GM12864 (cell line): ENCODE results near the gene TIFAB.

Experiments
- DNase-seq: peaks from one replicate; pipeline ENCODE4 v3.0.0-alpha.2; 2011; ENCODE audit warnings: low read depth
- H3K4me3 ChIP-seq: 2 replicates; pipeline ENCODE4 v1.5.1; 2011; ENCODE audit warnings: mild to moderate bottlenecking, low read depth, low read length, control low read depth
- TF ChIP-seq, protein P1 (sequence below): IDR thresholded peaks from 2 replicates; pipeline ENCODE4 v1.5.1; 2011; ENCODE audit warnings: low read depth, mild to moderate bottlenecking, moderate library complexity, low read length, control low read depth, inconsistent platforms; ENCODE audit errors: missing control alignments

Gene TIFAB

DNA sequence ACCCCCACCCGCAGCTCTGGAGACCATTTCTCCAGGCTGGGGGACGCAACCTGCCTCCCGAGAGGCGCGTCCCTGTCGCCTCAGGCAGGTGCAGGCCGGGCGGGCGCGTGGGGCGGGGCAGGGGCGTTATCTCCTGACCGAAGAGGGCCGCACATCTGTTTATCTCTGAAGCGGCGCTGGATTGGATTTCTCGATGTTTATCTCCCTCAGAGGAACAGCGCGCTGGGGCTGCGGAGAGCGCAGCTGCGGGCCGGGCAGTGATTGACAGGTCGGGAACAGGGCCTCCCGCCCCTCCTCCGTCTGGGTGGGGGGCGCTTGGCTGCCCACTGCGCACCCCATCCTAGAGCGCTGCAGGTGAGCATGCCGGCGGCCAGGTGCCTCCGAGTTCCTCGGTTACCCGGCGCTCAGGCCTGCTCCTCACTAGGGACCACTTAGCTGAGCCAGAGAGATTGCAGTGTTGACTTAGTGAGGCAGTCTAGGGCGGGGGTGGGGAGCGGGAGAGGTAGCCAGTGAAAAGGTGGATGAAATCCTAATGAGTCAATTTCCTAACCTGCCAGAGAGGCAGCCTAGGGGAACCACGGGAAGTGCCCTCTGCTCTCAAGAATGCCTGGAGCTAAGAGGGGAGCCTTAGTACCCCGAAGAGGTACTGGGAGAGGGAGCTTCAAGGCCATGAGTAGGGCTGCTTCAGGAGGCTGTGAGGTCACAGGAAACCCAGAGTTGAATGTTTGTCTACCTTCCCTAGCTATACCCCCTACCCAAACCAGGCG, 39.6 kb upstream of the TIFAB start:
- no peak for DNase-seq
- no peak overlapping the region for H3K4me3 ChIP-seq
- TF ChIP-seq, protein P1, sequence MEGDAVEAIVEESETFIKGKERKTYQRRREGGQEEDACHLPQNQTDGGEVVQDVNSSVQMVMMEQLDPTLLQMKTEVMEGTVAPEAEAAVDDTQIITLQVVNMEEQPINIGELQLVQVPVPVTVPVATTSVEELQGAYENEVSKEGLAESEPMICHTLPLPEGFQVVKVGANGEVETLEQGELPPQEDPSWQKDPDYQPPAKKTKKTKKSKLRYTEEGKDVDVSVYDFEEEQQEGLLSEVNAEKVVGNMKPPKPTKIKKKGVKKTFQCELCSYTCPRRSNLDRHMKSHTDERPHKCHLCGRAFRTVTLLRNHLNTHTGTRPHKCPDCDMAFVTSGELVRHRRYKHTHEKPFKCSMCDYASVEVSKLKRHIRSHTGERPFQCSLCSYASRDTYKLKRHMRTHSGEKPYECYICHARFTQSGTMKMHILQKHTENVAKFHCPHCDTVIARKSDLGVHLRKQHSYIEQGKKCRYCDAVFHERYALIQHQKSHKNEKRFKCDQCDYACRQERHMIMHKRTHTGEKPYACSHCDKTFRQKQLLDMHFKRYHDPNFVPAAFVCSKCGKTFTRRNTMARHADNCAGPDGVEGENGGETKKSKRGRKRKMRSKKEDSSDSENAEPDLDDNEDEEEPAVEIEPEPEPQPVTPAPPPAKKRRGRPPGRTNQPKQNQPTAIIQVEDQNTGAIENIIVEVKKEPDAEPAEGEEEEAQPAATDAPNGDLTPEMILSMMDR = no peak

DNA sequence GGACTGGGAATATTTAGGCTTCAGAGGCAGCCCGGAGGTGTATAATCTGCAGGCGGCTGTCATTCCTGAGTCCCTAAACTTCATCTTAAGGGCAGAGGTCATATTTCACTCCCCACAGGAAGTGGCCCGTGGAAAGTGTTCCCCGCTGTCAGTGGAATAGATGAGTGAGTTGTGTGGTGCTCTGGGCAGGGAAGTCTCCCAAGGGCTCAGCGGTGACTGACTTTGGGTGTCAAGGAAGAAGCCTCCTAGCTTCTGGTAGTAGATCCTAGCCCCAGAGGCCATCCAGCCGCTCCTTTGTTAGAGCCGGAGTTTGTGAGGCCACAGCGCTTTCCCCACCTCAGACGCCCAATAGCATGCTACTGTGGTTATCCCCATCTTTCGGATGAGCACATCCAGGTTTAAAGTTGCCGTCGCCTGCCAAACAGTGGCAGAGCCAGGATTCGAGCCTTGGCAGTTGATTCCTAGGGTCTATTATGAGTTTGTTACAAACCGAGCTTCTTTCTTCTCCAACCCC, 38.9 kb upstream of the TIFAB start:
- TF ChIP-seq, protein P1 = no peak
- DNase-seq = no peak
- H3K4me3 ChIP-seq = no peak overlapping the region

DNA sequence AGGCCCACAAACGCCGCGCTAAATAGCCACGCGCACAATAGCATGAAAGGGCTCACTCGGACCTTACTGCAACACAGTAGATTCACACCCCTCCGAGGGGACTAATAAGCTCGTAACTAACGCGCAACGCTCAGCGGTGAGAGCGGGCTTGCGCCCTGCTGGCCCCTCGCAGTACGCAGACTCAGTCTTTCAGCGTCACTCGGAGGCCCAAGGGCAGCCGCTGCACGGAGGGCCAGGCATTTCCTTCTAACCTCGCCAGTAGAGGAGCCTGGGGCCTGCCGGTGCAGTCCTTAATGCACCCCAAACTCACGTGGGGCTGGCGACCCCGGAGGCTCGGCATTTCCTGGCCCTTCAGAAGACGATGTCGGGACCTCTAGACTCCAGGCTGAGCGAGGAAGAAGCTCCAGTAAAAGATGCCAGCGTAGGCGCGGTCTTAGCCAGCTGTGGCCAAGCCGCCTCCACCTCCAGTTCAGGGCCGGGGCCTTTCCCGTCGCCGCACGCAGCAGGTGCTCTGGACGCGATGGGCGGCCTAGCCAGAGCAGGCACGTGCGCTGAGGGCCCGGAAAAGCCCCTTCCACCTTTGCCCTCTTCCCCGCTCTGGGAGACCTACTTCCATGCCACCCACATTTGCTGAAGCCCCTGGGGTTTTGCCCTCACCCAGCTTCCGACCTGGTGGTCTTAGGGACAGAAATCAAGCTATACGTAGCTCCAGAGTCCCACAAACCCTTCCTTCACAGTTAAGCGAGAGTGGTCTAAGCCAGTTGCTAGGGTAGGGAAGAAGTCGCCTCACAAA, 38.3 kb upstream of the TIFAB start:
- TF ChIP-seq, protein P1 = no peak
- no peak for DNase-seq
- no peak overlapping the region for H3K4me3 ChIP-seq

DNA sequence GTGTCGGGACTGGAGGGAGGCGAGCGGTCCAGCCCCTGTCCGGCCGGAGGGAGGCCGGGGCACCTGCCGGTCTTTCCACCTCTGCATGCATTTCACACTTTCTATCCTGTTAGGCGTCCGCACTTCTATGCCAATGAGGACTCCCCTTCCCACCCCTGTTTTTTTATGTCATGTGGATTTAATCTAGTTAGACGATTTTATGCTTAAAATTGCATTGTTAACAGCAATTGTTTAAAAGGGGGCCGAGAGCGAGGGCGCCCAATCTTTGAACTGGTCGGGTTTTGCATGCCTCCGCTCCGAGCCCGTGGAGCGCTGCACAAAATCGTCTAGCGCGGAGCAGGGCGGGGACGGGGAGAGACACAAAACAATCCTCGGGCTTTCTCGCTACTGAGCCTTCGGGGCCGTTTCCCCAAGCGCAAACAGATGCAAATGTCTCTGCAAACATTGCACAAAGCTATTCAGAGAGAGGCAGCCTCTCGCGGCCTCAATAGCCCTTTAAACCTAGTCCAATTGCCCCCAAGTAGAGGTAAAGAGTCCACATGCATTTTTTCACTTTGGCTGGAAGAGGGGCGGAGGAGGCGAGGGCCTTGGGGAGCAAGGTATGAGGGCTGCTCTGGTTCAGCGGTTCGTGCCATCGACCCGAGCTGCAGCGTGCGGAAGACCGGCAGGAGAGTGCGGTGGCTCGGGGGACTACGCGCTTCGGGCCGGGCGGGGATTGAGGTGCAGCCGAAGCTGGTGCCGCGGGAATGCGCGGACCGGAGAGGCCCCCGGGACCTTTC, 37.5 kb upstream of the TIFAB start:
- DNase-seq = no peak
- TF ChIP-seq, protein P1 = no peak
- H3K4me3 ChIP-seq = no peak overlapping the region

DNA sequence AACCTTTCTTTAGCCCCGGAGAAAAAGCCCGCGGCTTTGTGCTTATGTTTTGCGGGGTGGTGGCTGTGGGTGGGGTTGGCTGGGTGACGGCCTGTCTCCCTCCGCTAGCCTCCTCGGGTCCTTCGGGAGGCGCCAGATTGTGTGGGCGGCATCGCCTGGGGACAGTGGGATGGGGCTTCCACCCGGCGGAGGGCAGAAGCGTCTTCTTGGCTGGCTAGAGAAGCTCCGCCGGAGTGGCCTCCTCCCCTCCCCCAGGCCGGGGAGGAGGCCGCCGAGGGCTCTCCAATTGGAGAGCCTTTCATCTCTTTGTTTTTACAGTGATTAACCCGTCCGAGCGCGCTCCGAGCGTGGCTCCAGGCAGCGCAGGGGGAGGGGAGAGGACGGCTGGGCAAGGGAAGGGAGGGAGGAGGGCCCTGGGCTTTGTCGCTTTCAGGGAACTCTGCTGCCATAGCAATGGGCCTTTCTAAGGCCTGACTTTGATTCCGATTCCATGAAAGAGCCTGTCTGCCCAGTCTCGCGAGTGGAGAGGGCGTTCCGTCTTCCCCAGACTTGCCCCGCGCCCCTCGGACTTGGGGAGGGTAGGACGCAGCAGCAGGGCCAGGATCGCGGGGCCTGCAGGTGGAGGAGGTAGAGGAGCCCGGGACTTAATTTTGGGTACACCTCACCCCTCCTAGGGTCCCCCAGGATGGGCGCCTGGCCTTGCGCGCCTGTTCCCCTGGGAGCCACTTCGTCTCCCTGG, 36.7 kb upstream of the TIFAB start:
- DNase-seq = no peak
- H3K4me3 ChIP-seq = no peak overlapping the region
- TF ChIP-seq, protein P1 = no peak

DNA sequence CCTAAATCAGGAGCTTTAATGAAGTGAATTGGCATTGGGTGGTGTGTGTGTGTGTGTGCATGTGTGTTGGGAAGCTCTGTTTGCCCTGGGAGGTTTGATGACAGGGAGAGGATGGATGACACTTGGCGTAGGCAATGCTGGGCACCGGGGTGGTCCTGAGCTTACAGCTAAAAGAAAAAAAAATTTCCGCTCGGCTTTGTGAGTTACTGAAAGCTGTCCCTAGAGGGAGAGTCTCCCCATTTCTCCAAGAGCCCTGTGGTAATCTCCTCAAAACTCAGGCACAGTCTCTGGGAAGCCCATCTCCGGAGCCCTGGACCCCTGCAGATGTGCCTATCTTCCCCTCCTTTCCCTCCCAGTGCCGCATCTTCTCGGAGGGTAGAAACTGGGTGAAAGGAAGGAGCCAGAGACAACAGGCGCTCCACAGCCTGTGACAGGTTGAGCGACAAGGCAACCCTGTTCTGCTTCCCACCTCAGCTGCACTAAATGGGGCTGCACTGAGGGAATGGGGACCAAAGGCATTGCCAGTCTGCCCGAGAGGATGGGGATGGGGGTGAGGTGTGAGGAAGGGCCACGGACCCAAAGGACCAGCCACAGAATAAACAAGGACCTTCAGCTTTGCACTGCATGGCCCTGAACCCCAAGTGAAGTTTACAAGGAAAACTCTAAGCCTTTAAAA, 35.8 kb upstream of the TIFAB start:
- TF ChIP-seq, protein P1 = no peak
- DNase-seq = no peak
- no peak overlapping the region for H3K4me3 ChIP-seq
